ENCODE data around the gene HPSE2. TPM values are rescaled to one million over a fixed set of nuclear protein-coding genes. Genes with fewer than 3 reads are reported as not detected.

The HPSE2 gene
- total RNA-seq, 1 donor from 2014 or later, result 0.10 TPM

DNA sequence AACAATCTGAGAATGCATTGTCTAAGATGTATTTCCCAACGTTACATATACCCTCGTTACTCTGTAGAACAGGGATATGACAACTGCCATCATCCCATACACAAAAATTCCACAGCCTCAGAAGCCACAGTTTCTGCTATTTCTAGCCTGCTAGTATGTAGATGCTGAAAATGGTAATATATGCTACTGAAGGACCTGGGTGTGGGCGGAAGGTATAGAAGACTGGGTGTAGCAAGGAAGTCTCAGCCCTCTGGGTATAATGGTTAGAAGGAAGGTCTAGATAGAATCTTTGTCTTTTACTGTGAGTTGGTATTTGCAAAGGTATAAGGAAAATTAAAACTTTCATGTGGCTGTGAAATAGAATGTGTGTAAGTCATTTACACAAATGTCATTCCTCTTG, 709.7 kb downstream of the HPSE2 start:
- H3K36me3 Mint-ChIP-seq (ENCODE audit: insufficient read depth), result no peaks in the 10 kb centered on the region
- TF ChIP-seq, protein P1, sequence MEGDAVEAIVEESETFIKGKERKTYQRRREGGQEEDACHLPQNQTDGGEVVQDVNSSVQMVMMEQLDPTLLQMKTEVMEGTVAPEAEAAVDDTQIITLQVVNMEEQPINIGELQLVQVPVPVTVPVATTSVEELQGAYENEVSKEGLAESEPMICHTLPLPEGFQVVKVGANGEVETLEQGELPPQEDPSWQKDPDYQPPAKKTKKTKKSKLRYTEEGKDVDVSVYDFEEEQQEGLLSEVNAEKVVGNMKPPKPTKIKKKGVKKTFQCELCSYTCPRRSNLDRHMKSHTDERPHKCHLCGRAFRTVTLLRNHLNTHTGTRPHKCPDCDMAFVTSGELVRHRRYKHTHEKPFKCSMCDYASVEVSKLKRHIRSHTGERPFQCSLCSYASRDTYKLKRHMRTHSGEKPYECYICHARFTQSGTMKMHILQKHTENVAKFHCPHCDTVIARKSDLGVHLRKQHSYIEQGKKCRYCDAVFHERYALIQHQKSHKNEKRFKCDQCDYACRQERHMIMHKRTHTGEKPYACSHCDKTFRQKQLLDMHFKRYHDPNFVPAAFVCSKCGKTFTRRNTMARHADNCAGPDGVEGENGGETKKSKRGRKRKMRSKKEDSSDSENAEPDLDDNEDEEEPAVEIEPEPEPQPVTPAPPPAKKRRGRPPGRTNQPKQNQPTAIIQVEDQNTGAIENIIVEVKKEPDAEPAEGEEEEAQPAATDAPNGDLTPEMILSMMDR (IDR thresholded peaks at IDR 0.05; ENCODE audit: unreplicated experiment), result no peak
- no peak overlapping the region for H3K4me3 Mint-ChIP-seq (ENCODE audit: low read depth)
- no peaks in the 10 kb centered on the region for H3K4me1 Mint-ChIP-seq (ENCODE audit: low read depth)
- no peak for DNase-seq (ENCODE audit: low spot score, unreplicated experiment)
- peaks cover 3% of the 10 kb centered on the region for H3K9me3 Mint-ChIP-seq (ENCODE audit: low read depth)
- H3K27me3 Mint-ChIP-seq, result peaks cover 8% of the 10 kb centered on the region
- H3K27ac Mint-ChIP-seq, result no peak overlapping the region

DNA sequence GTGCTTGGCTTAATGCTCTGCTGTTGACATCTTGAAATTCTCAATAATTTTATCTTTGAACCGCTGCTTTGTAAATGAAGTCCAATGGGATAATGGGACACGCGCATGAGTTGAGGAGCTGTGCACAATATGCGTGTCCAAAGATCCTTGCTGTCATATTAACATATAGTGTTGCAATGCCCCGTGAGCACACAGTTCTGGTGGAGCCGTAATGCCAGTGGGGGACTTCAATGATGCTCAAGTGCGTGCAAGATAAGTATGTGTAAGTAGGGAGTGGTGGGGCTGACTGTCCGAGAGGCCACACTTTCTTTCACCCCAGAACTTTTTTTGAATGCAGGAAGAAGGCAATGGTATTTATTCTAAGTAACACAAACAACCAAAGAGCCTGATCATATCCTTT, 711.5 kb downstream of the HPSE2 start:
- H3K27me3 Mint-ChIP-seq, result peaks cover 3% of the 10 kb centered on the region
- TF ChIP-seq, protein P1 (IDR thresholded peaks at IDR 0.05; ENCODE audit: unreplicated experiment), result no peak

DNA sequence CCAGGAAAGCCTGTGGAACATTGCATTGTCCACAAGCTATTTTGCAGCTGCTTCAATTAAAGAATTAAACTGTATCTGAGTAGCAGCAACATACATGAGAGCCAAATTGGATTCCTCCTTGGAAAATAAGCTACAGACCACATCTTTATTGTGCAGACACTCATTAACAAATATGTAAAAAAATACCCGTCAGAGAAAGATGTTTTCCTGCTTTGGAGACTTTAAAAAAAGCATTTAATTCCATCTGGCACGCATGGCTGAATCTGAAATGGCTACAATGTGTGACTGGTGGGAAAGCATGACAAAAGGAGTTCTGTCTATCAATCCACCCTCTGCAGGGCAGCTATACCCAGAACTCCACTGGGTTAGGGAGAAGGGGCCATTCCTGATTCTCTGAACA, 715.8 kb downstream of the HPSE2 start:
- no peak for DNase-seq (ENCODE audit: low spot score, unreplicated experiment)
- TF ChIP-seq, protein P1 (IDR thresholded peaks at IDR 0.05; ENCODE audit: unreplicated experiment), result no peak
- peaks cover 5% of the 10 kb centered on the region for H3K4me1 Mint-ChIP-seq (ENCODE audit: low read depth)

More for the DNA sequence above, 711.5 kb downstream of the HPSE2 start:
- no peak for DNase-seq (ENCODE audit: low spot score, unreplicated experiment)
- Mint-ChIP-seq H3K9me3 (ENCODE audit: low read depth) (peaks cover 3% of the 10 kb centered on the region), H3K36me3 (ENCODE audit: insufficient read depth) (no peaks in the 10 kb centered on the region), H3K4me1 (ENCODE audit: low read depth) (no peaks in the 10 kb centered on the region), H3K4me3 (ENCODE audit: low read depth) (no peak overlapping the region), H3K27ac (no peak overlapping the region)

DNA sequence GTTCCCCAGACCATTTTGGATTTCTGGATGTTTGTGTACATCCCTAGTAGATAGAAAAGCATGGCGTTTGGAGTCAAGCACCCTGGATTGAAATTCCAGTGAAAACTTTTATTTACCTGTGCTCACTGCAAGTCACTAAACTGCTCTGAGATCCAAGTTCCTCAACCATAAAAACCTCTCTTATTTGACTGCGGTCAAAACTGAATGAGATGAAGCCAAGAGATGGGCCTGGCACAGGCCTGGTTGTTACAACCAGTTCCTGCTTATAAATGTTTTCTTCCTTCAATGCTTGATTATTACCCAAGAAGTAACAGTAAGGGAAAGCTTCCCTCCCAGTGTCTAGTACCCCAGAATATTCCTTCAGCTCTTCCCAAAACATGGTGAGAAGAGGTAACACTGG, 718.0 kb downstream of the HPSE2 start:
- Mint-ChIP-seq H3K27ac (no peak overlapping the region), H3K4me1 (ENCODE audit: low read depth) (peaks cover 5% of the 10 kb centered on the region), H3K9me3 (ENCODE audit: low read depth) (peaks cover 3% of the 10 kb centered on the region), H3K4me3 (ENCODE audit: low read depth) (no peak overlapping the region), H3K36me3 (ENCODE audit: insufficient read depth) (no peaks in the 10 kb centered on the region), H3K27me3 (peaks cover 8% of the 10 kb centered on the region)
- no peak for DNase-seq (ENCODE audit: low spot score, unreplicated experiment)
- TF ChIP-seq, protein P1 (IDR thresholded peaks at IDR 0.05; ENCODE audit: unreplicated experiment), result no peak

More for the DNA sequence above, 715.8 kb downstream of the HPSE2 start:
- Mint-ChIP-seq H3K9me3 (ENCODE audit: low read depth) (peaks cover 3% of the 10 kb centered on the region), H3K27ac (no peak overlapping the region), H3K4me3 (ENCODE audit: low read depth) (no peak overlapping the region), H3K27me3 (peaks cover 8% of the 10 kb centered on the region), H3K36me3 (ENCODE audit: insufficient read depth) (no peaks in the 10 kb centered on the region)

DNA sequence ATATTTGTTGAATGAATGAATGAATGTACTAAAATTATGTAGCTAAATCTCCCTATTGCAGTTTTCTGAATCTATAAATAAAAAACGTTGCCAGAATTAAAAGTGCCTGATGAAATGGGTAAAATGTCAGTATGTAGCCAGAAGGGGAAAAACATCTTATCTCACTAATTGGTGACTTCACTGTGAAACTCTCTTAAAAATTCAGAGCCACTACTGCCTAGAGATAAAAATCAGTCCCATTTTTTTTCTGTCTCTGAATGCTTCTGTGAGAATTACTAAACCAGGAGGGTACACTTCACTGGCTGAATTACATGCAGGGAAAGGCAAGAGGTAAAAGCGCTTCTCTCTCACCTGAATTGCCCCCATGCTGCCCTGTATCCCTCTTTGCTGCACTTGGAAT, 719.3 kb downstream of the HPSE2 start:
- Mint-ChIP-seq H3K27me3 (peaks cover 8% of the 10 kb centered on the region), H3K36me3 (ENCODE audit: insufficient read depth) (no peaks in the 10 kb centered on the region), H3K9me3 (ENCODE audit: low read depth) (peaks cover 3% of the 10 kb centered on the region), H3K4me1 (ENCODE audit: low read depth) (peaks cover 5% of the 10 kb centered on the region), H3K27ac (no peak overlapping the region), H3K4me3 (ENCODE audit: low read depth) (no peak overlapping the region)
- DNase-seq (ENCODE audit: low spot score, unreplicated experiment), result no peak
- TF ChIP-seq, protein P1 (IDR thresholded peaks at IDR 0.05; ENCODE audit: unreplicated experiment), result no peak
